ENCODE measurements around the gene RSPO4. TPM values are rescaled to one million over a fixed set of nuclear protein-coding genes. Genes with fewer than 3 reads are reported as not detected.

RSPO4 gene
- total RNA-seq, 1 experiment from 2014 or later, result not detected

GRCh38 chr20:951384-952169 is 50.5 kb downstream of the RSPO4 start:
- BruUV-seq (replicated peaks), result no TSS peak
- POLR2A ChIA-PET (ENCODE audit: unreplicated experiment), result no interaction called here
- Histone ChIP-seq H3K4me1 (replicated peaks; ENCODE audit: insufficient read depth) (no peaks in the 10 kb centered on the region), H2AFZ (no peak overlapping the region), H3K9me3 (ENCODE audit: insufficient read depth, low read depth) (no peaks in the 10 kb centered on the region), H3K36me3 (ENCODE audit: low read depth) (no peaks in the 10 kb centered on the region), H3K27me3 (ENCODE audit: insufficient read depth, low read depth) (peaks cover 16% of the 10 kb centered on the region; the same call in 1 of the 2 replicates), H3K4me3 (no peak overlapping the region), H3K27ac (no peak overlapping the region), H3K79me2 (ENCODE audit: low read depth) (no peaks in the 10 kb centered on the region), H3F3A (ENCODE audit: insufficient read depth, low read depth) (no peaks in the 10 kb centered on the region), H4K20me1 (ENCODE audit: insufficient read depth) (no peaks in the 10 kb centered on the region), H3K9me2 (ENCODE audit: insufficient read depth) (no peaks in the 10 kb centered on the region), H3K4me2 (no peak overlapping the region)
- CTCF ChIA-PET, result no interaction called here
- TF ChIP-seq EZH2 (IDR thresholded peaks at IDR 0.05; ENCODE audit: low read depth), result no peak
- no peak for TF ChIP-seq CTCF (conservative IDR thresholded peaks at IDR 0.05)
- intact Hi-C loops (cut with micrococcal nuclease; ENCODE audit: unreplicated experiment), result no loop called here
- DNase-seq, result no peak

GRCh38 chr20:949717-950116 is 52.4 kb downstream of the RSPO4 start:
- no peak for DNase-seq
- TF ChIP-seq EZH2 (IDR thresholded peaks at IDR 0.05; ENCODE audit: low read depth), result no peak
- TF ChIP-seq CTCF (conservative IDR thresholded peaks at IDR 0.05), result no peak
- H3K4me1 ChIP-seq (replicated peaks; ENCODE audit: insufficient read depth), result no peaks in the 10 kb centered on the region
- no TSS peak for BruUV-seq (replicated peaks)
- POLR2A ChIA-PET (ENCODE audit: unreplicated experiment), result no interaction called here
- no peak overlapping the region for H3K27ac ChIP-seq
- H3K27me3 ChIP-seq (ENCODE audit: insufficient read depth, low read depth), result peaks cover 34% of the 10 kb centered on the region
- H3K36me3 ChIP-seq (ENCODE audit: low read depth), result no peaks in the 10 kb centered on the region
- no peak overlapping the region for H3K4me2 ChIP-seq
- intact Hi-C loops (cut with micrococcal nuclease; ENCODE audit: unreplicated experiment), result no loop called here
- no peaks in the 10 kb centered on the region for H3K79me2 ChIP-seq (ENCODE audit: low read depth)
- H3F3A ChIP-seq (ENCODE audit: insufficient read depth, low read depth), result no peaks in the 10 kb centered on the region
- H4K20me1 ChIP-seq (ENCODE audit: insufficient read depth), result no peaks in the 10 kb centered on the region
- no peak overlapping the region for H2AFZ ChIP-seq
- no peaks in the 10 kb centered on the region for H3K9me2 ChIP-seq (ENCODE audit: insufficient read depth)
- no peaks in the 10 kb centered on the region for H3K9me3 ChIP-seq (ENCODE audit: insufficient read depth, low read depth)
- H3K4me3 ChIP-seq, result no peak overlapping the region
- CTCF ChIA-PET, result no interaction called here

GRCh38 chr20:946826-947225 is 55.3 kb downstream of the RSPO4 start:
- Histone ChIP-seq H2AFZ (no peak overlapping the region), H3K27ac (no peak overlapping the region), H3K36me3 (ENCODE audit: low read depth) (no peaks in the 10 kb centered on the region), H3K27me3 (ENCODE audit: insufficient read depth, low read depth) (peaks cover 50% of the 10 kb centered on the region), H3F3A (ENCODE audit: insufficient read depth, low read depth) (no peaks in the 10 kb centered on the region), H3K4me2 (no peak overlapping the region), H4K20me1 (ENCODE audit: insufficient read depth) (no peaks in the 10 kb centered on the region), H3K9me3 (ENCODE audit: insufficient read depth, low read depth) (no peaks in the 10 kb centered on the region), H3K9me2 (ENCODE audit: insufficient read depth) (no peaks in the 10 kb centered on the region), H3K4me3 (no peak overlapping the region), H3K79me2 (ENCODE audit: low read depth) (no peaks in the 10 kb centered on the region), H3K4me1 (replicated peaks; ENCODE audit: insufficient read depth) (no peaks in the 10 kb centered on the region)
- ChIA-PET CTCF (no interaction called here), POLR2A (ENCODE audit: unreplicated experiment) (no interaction called here)
- intact Hi-C loops (cut with micrococcal nuclease; ENCODE audit: unreplicated experiment), result no loop called here
- DNase-seq, result no peak
- TF ChIP-seq EZH2 (IDR thresholded peaks at IDR 0.05; ENCODE audit: low read depth) (no peak), CTCF (conservative IDR thresholded peaks at IDR 0.05) (no peak)
- BruUV-seq (replicated peaks), result no TSS peak

Measured in PC-9 (cell line).